IMR-90 (cell line): Measurements from ENCODE around the gene GLT1D1. TPM values are rescaled to one million over a fixed set of nuclear protein-coding genes. Genes with fewer than 3 reads are reported as not detected.

ENCODE experiments used
- ATAC-seq: fragments of 200-7000 bp; cut with Tn5 transposase; 2 replicates; pipeline ENCODE4 v1.9.1; 2020; ENCODE audit warnings: low read depth, mild to moderate bottlenecking, moderate library complexity
- BruUV-seq: library from RNA; stranded (reverse); fragments of 400-500 nt; replicated peaks from 2 replicates; lab custom pipeline; 2021; lab: Mats Ljungman, UMichigan
- CTCF ChIA-PET: fragments of 300-600 bp; formaldehyde crosslinking; extraction: SDS; loops from one replicate; lab custom pipeline; 2021; ENCODE audit warnings: antibody characterized with exemption; lab: Yijun Ruan, JAX
- POLR2A ChIA-PET: fragments of 300-600 bp; sonication (Branson Sonifier 250); formaldehyde crosslinking; loops from one replicate; lab custom pipeline; 2022; ENCODE audit warnings: antibody characterized with exemption; ENCODE audit not compliant: unreplicated experiment; lab: Charles Lee
- DNase-seq: peaks from one replicate; pipeline ENCODE4 v3.0.0; 2013
- H2AFZ ChIP-seq: replicated peaks from 2 replicates; pipeline ENCODE3; 2013; ENCODE audit warnings: low read length, mild to moderate bottlenecking; ENCODE audit not compliant: poor library complexity
- H2AK5ac ChIP-seq: 2 replicates; pipeline ENCODE4 v1.6.1; 2013; ENCODE audit warnings: low read depth, low read length, inconsistent platforms
- H2AK9ac ChIP-seq: replicated peaks from 2 replicates; pipeline ENCODE3; 2013; ENCODE audit warnings: mild to moderate bottlenecking, low read depth, low read length, moderate library complexity; ENCODE audit not compliant: poor library complexity
- H2BK120ac ChIP-seq: 2 replicates; pipeline ENCODE4 v1.6.1; 2013; ENCODE audit warnings: low read depth, low read length, inconsistent platforms
- H2BK15ac ChIP-seq: 3 replicates; pipeline ENCODE4 v1.6.1; 2013; ENCODE audit warnings: low read depth, low read length, inconsistent platforms
- H2BK20ac ChIP-seq: 2 replicates; pipeline ENCODE4 v1.6.1; 2013; ENCODE audit warnings: low read depth, mild to moderate bottlenecking, inconsistent platforms, low read length, moderate library complexity
- H2BK5ac ChIP-seq: 2 replicates; pipeline ENCODE4 v1.6.1; 2013; ENCODE audit warnings: mild to moderate bottlenecking, low read depth, low read length, inconsistent platforms; ENCODE audit not compliant: poor library complexity, severe bottlenecking
- H3K14ac ChIP-seq: replicated peaks from 2 replicates; pipeline ENCODE4 v1.6.1; 2013; ENCODE audit warnings: low read depth, low read length, inconsistent platforms
- H3K18ac ChIP-seq: 2 replicates; pipeline ENCODE4 v1.6.1; 2013; ENCODE audit warnings: low read depth, low read length, control low read depth
- H3K23ac ChIP-seq: 2 replicates; pipeline ENCODE4 v1.6.1; 2013; ENCODE audit warnings: low read depth, low read length, inconsistent platforms
- H3K27ac ChIP-seq: 2 replicates; pipeline ENCODE4 v1.5.1; 2013; ENCODE audit warnings: mild to moderate bottlenecking, control low read depth, low read length; ENCODE audit not compliant: insufficient read depth
- H3K27me3 ChIP-seq: 2 replicates; pipeline ENCODE4 v1.6.1; 2013; ENCODE audit warnings: low read length; ENCODE audit not compliant: control insufficient read depth, insufficient read depth
- H3K36me3 ChIP-seq: 2 replicates; pipeline ENCODE4 v1.6.1; 2013; ENCODE audit warnings: low read length, mixed read lengths; ENCODE audit not compliant: control insufficient read depth, insufficient read depth
- H3K4ac ChIP-seq: 2 replicates; pipeline ENCODE4 v1.6.1; 2013; ENCODE audit warnings: low read depth, low read length, inconsistent platforms
- H3K4me1 ChIP-seq: 2 replicates; pipeline ENCODE4 v1.6.1; 2013; ENCODE audit warnings: low read length, mixed read lengths; ENCODE audit not compliant: control insufficient read depth, insufficient read depth
- H3K4me2 ChIP-seq: 2 replicates; pipeline ENCODE4 v1.6.1; 2013; ENCODE audit warnings: low read depth, mild to moderate bottlenecking, control low read depth, low read length, moderate library complexity
- H3K4me3 ChIP-seq: 2 replicates; pipeline ENCODE4 v1.5.1; 2013; ENCODE audit warnings: low read depth, mild to moderate bottlenecking, control low read depth, low read length, moderate library complexity; ENCODE audit not compliant: insufficient read depth
- H3K56ac ChIP-seq: 2 replicates; pipeline ENCODE4 v1.6.1; 2013; ENCODE audit warnings: low read length, inconsistent platforms; ENCODE audit not compliant: insufficient read depth; ENCODE audit errors: extremely low read depth
- H3K79me1 ChIP-seq, 2 experiments: 2 replicates each; pipeline ENCODE4 v1.6.1; 2013; ENCODE audit warnings: low read length in 2 of 2, inconsistent platforms in 1 of 2, low read depth in 1 of 2
- H3K9ac ChIP-seq: 2 replicates; pipeline ENCODE4 v1.6.1; 2013; ENCODE audit warnings: low read depth, low read length, control low read depth
- H3K9me1 ChIP-seq: 2 replicates; pipeline ENCODE4 v1.6.1; 2013; ENCODE audit warnings: low read length, inconsistent platforms; ENCODE audit not compliant: insufficient read depth
- H3K9me3 ChIP-seq: 2 replicates; pipeline ENCODE4 v1.6.1; 2013; ENCODE audit warnings: low read length; ENCODE audit not compliant: control insufficient read depth, insufficient read depth
- H4K20me1 ChIP-seq: 2 replicates; pipeline ENCODE4 v1.6.1; 2013; ENCODE audit warnings: low read length, inconsistent platforms; ENCODE audit not compliant: insufficient read depth
- H4K5ac ChIP-seq: 2 replicates; pipeline ENCODE4 v1.6.1; 2013; ENCODE audit warnings: mild to moderate bottlenecking, low read depth, low read length, control low read depth
- H4K8ac ChIP-seq, 2 experiments: 2 replicates each; pipeline ENCODE4 v1.6.1; 2013; ENCODE audit warnings: low read depth in 2 of 2, low read length in 2 of 2, control low read depth in 1 of 2, inconsistent platforms in 1 of 2
- H4K91ac ChIP-seq: 2 replicates; pipeline ENCODE4 v1.6.1; 2013; ENCODE audit warnings: low read depth, low read length, inconsistent platforms; ENCODE audit not compliant: insufficient read depth
- MAFK ChIP-seq: IDR thresholded peaks from 2 replicates; pipeline ENCODE4 v1.6.1; 2012; ENCODE audit warnings: low read depth, low read length, improper control_type of control experiment
- NFE2L2 ChIP-seq: fragments of 150-350 bp; IDR thresholded peaks from 2 replicates; pipeline ENCODE4 v1.6.1; 2016; ENCODE audit warnings: low read depth, mild to moderate bottlenecking, low read length
- RCOR1 ChIP-seq: IDR thresholded peaks from 2 replicates; pipeline ENCODE4 v1.6.1; 2012; ENCODE audit warnings: mild to moderate bottlenecking, low read length, improper control_type of control experiment; ENCODE audit not compliant: insufficient replicate concordance
- SMC3 ChIP-seq: fragments of 150-350 bp; IDR thresholded peaks from 2 replicates; pipeline ENCODE4 v1.6.1; 2016; ENCODE audit warnings: low read depth, mild to moderate bottlenecking, antibody characterized with exemption, low read length, moderate library complexity
- WGBS, 2 experiments: methylation state at CpG; one replicate each; pipeline versions ENCODE4 v1.1.5 to v1.1.7; 2013; ENCODE audit warnings: missing lambda C conversion rate in 2 of 2; ENCODE audit not compliant: insufficient read length in 1 of 2; ENCODE audit errors: extremely low coverage in 2 of 2; 5-methylcytosine and 5-hydroxymethylcytosine counted together
- dilution Hi-C: fragments of 300-500 bp; cut with HindIII; formaldehyde crosslinking; loops from one replicate; pipeline ENCODE4 v1.14.3; 2018; ENCODE audit warnings: low sequenced_read_pairs; ENCODE audit not compliant: unreplicated experiment
- in situ Hi-C: fragments of 300-500 bp; cut with MboI; formaldehyde crosslinking; loops from 3 replicates; pipeline ENCODE4 v1.14.3; 2019; ENCODE audit warnings: low sequenced_read_pairs, inconsistent platforms, mixed read lengths
- intact Hi-C: fragments of 100-400 bp; cut with micrococcal nuclease; formaldehyde crosslinking; loops from 2 replicates; pipeline ENCODE4 v1.10.0; 2022
- polyA plus RNA-seq, 3 experiments: library from polyadenylated mRNA; depleted of rRNA; stranded (reverse); fragments of >200 nt; gene quantifications; 2 replicates each; pipeline ENCODE4 v1.2.3, GENCODE V29; 2012; ENCODE audit warnings: low replicate concordance in 1 of 3
- total RNA-seq: library from RNA; depleted of rRNA; stranded (reverse); fragments of >200 nt; gene quantifications from 2 replicates; pipeline ENCODE4 v1.2.3, GENCODE V29; 2012

Gene GLT1D1
- total and polyA plus RNA-seq, 2 of the 4 experiments (the other 2 are of a cell fraction): not detected

GRCh38 chr12:128843538-128843937 is 9.7 kb upstream of the GLT1D1 start:
- TF ChIP-seq SMC3 (no peak), MAFK (no peak), RCOR1 (no peak), NFE2L2 (no peak)
- Histone ChIP-seq H3K18ac (no peak overlapping the region), H3K27me3 (no peaks in the 10 kb centered on the region), H4K20me1 (no peaks in the 10 kb centered on the region), H2BK15ac (no peak overlapping the region), H3K9me1 (no peaks in the 10 kb centered on the region), H2AFZ (no peak overlapping the region), H3K79me1 (no peaks in the 10 kb centered on the region), H3K9me3 (no peaks in the 10 kb centered on the region; the same call in 1 of the 2 replicates), H3K23ac (no peak overlapping the region), H3K36me3 (no peaks in the 10 kb centered on the region), H2BK120ac (no peak overlapping the region), H2BK5ac (no peak overlapping the region), H3K4ac (no peak overlapping the region), H2AK9ac (no peak overlapping the region), H3K27ac (no peak overlapping the region), H4K5ac (no peak overlapping the region), H4K8ac (no peak overlapping the region), H3K9ac (no peak overlapping the region), H3K4me3 (no peak overlapping the region), H3K56ac (no peak overlapping the region), H3K4me1 (no peaks in the 10 kb centered on the region), H3K14ac (no peak overlapping the region), H2BK20ac (no peak overlapping the region), H3K4me2 (no peak overlapping the region), H4K91ac (no peak overlapping the region), H2AK5ac (no peak overlapping the region)
- intact Hi-C loops (no loop called here), in situ Hi-C loops (no loop called here), dilution Hi-C loops (no loop called here)
- no CpG with 5 or more reads among the region's 4 CpGs for WGBS, 2 experiments
- BruUV-seq: no TSS peak
- CTCF ChIA-PET: no interaction called here
- DNase-seq (no peak), ATAC-seq (no peak)
- POLR2A ChIA-PET: no interaction called here
